ENCODE measurements around the gene KRTAP3-2. TPM values are rescaled to one million over a fixed set of nuclear protein-coding genes. Genes with fewer than 3 reads are reported as not detected.

KRTAP3-2 gene
- total RNA-seq, 2 experiments from 2014 or later: not detected

DNA sequence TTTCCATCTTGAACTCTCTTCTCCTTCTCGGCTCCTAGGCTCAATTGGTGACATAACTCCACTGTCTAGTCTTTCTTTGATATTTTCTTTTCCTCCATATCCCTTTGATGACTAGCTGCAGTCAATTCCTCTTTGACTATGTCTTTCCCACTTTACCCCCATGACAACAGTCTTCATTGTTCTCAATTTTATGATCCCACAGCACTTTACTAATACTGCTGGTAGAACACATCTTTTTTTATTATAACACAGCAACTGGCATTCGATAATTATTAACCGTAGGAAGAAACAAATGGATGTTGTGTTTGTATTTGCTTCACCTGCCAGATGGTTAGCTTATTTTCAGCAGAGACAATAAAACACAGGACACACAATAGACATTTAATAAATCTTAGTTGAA lies 7.0 kb downstream of the KRTAP3-2 start:
- Histone ChIP-seq H3K9me2 (ENCODE audit: insufficient read depth, low read length) (no peaks in the 10 kb centered on the region), H3K4me3 (ENCODE audit: low read depth, low read length, poor library complexity, severe bottlenecking) (no peak overlapping the region), H3K4me2 (ENCODE audit: low read length) (no peak overlapping the region), H3K9me3 (ENCODE audit: low read length) (no peaks in the 10 kb centered on the region), H3K36me3 (ENCODE audit: insufficient read depth, low read length) (no peaks in the 10 kb centered on the region), H3K79me2 (ENCODE audit: insufficient read depth, low read depth, low read length) (no peaks in the 10 kb centered on the region), H3K27ac (ENCODE audit: low read depth, low read length, poor library complexity, severe bottlenecking) (no peak overlapping the region), H3K4me1 (ENCODE audit: insufficient read depth, low read length, poor library complexity, severe bottlenecking) (no peaks in the 10 kb centered on the region), H4K20me1 (ENCODE audit: insufficient read depth, low read length) (no peaks in the 10 kb centered on the region), H2AFZ (ENCODE audit: low read length) (no peak overlapping the region)
- TF ChIP-seq, protein P1, sequence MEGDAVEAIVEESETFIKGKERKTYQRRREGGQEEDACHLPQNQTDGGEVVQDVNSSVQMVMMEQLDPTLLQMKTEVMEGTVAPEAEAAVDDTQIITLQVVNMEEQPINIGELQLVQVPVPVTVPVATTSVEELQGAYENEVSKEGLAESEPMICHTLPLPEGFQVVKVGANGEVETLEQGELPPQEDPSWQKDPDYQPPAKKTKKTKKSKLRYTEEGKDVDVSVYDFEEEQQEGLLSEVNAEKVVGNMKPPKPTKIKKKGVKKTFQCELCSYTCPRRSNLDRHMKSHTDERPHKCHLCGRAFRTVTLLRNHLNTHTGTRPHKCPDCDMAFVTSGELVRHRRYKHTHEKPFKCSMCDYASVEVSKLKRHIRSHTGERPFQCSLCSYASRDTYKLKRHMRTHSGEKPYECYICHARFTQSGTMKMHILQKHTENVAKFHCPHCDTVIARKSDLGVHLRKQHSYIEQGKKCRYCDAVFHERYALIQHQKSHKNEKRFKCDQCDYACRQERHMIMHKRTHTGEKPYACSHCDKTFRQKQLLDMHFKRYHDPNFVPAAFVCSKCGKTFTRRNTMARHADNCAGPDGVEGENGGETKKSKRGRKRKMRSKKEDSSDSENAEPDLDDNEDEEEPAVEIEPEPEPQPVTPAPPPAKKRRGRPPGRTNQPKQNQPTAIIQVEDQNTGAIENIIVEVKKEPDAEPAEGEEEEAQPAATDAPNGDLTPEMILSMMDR (conservative IDR thresholded peaks at IDR 0.05; ENCODE audit: low read length): no peak
- TF ChIP-seq EZH2phosphoT487 (IDR thresholded peaks at IDR 0.05; ENCODE audit: borderline replicate concordance, low read depth, low read length): no peak
- CTCF ChIA-PET (ENCODE audit: unreplicated experiment): no interaction called here
- POLR2A ChIA-PET: no interaction called here
- BruUV-seq (replicated peaks): no TSS peak
- DNase-seq (ENCODE audit: low spot score): no peak
- intact Hi-C loops (cut with micrococcal nuclease; ENCODE audit: unreplicated experiment): no loop called here

DNA sequence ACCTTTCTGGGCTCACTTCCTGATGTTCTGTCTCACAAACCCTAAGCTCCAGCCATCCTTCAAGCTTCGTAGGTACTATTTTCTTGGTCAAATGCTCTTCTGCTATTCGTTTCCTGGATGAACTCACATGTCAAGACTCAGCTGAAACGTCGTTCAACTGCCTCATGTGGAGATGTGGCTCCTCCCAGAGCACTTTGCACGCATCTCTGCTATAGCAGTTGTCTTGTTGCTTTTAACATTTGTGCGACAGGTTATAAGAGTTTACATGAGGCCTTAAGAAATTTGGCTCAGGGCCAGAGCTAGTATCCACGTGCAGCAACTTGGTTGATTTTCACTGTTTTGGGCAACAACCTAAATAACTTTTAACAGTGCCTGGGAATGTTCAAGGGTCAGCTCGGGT lies 12.8 kb downstream of the KRTAP3-2 start:
- ChIA-PET CTCF (ENCODE audit: unreplicated experiment) (no interaction called here), POLR2A (no interaction called here)
- no peak for DNase-seq (ENCODE audit: low spot score)
- Histone ChIP-seq H3K4me2 (ENCODE audit: low read length) (no peak overlapping the region), H3K79me2 (ENCODE audit: insufficient read depth, low read depth, low read length) (no peaks in the 10 kb centered on the region), H3K36me3 (ENCODE audit: insufficient read depth, low read length) (no peaks in the 10 kb centered on the region), H3K4me1 (ENCODE audit: insufficient read depth, low read length, poor library complexity, severe bottlenecking) (no peaks in the 10 kb centered on the region), H3K9me3 (ENCODE audit: low read length) (no peaks in the 10 kb centered on the region), H3K9me2 (ENCODE audit: insufficient read depth, low read length) (no peaks in the 10 kb centered on the region), H2AFZ (ENCODE audit: low read length) (no peak overlapping the region; the same call in 1 of the 2 replicates), H4K20me1 (ENCODE audit: insufficient read depth, low read length) (no peaks in the 10 kb centered on the region), H3K27ac (ENCODE audit: low read depth, low read length, poor library complexity, severe bottlenecking) (no peak overlapping the region), H3K4me3 (ENCODE audit: low read depth, low read length, poor library complexity, severe bottlenecking) (no peak overlapping the region)
- BruUV-seq (replicated peaks): no TSS peak
- intact Hi-C loops (cut with micrococcal nuclease; ENCODE audit: unreplicated experiment): no loop called here
- TF ChIP-seq, protein P1 (conservative IDR thresholded peaks at IDR 0.05; ENCODE audit: low read length): no peak
- no peak for TF ChIP-seq EZH2phosphoT487 (IDR thresholded peaks at IDR 0.05; ENCODE audit: borderline replicate concordance, low read depth, low read length)

DNA sequence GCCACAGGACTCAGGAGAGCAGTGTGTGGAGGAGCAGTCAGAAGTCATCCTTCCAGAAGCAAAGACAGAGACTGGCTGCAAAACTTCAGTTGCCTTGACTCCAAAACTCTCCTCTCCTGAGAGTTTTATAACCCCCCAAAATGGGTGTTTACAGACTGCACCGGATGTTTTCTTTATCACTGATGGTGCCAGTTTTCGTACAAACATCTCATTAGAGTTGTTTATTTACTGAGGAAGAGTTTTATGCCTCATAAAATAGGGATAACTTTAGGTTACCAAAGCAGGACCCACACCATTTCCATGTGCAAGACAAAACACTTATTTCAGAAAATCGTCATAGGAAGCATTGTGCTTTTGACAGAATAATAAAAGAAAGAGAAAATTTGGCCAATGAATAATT lies 15.5 kb downstream of the KRTAP3-2 start, which contains the start of gene KRT40:
KRT40 (minus strand) TSS at position 101 of the 400 bp plus-strand sequence; CDS start at position 48, 53 bp downstream.
- no peak for TF ChIP-seq EZH2phosphoT487 (IDR thresholded peaks at IDR 0.05; ENCODE audit: borderline replicate concordance, low read depth, low read length)
- Histone ChIP-seq H3K27ac (ENCODE audit: low read depth, low read length, poor library complexity, severe bottlenecking) (no peak within 1 kb of the TSS), H3K9me2 (ENCODE audit: insufficient read depth, low read length) (no peaks in the 10 kb centered on the region), H3K9me3 (ENCODE audit: low read length) (no peaks in the 10 kb centered on the region), H2AFZ (ENCODE audit: low read length) (no peak within 1 kb of the TSS), H3K36me3 (ENCODE audit: insufficient read depth, low read length) (no peaks in the 10 kb centered on the region), H3K4me2 (ENCODE audit: low read length) (no peak within 1 kb of the TSS), H4K20me1 (ENCODE audit: insufficient read depth, low read length) (no peaks in the 10 kb centered on the region), H3K4me3 (ENCODE audit: low read depth, low read length, poor library complexity, severe bottlenecking) (no peak within 1 kb of the TSS), H3K79me2 (ENCODE audit: insufficient read depth, low read depth, low read length) (no peaks in the 10 kb centered on the region), H3K4me1 (ENCODE audit: insufficient read depth, low read length, poor library complexity, severe bottlenecking) (no peaks in the 10 kb centered on the region)
- DNase-seq (ENCODE audit: low spot score): no peak
- CTCF ChIA-PET (ENCODE audit: unreplicated experiment): no interaction called here
- POLR2A ChIA-PET: no interaction called here
- intact Hi-C loops (cut with micrococcal nuclease; ENCODE audit: unreplicated experiment): no loop called here
- BruUV-seq (replicated peaks): no TSS peak

Data from OCI-LY7 (cell line).